ENCODE data around the gene LRMDA.

Gene LRMDA

DNA sequence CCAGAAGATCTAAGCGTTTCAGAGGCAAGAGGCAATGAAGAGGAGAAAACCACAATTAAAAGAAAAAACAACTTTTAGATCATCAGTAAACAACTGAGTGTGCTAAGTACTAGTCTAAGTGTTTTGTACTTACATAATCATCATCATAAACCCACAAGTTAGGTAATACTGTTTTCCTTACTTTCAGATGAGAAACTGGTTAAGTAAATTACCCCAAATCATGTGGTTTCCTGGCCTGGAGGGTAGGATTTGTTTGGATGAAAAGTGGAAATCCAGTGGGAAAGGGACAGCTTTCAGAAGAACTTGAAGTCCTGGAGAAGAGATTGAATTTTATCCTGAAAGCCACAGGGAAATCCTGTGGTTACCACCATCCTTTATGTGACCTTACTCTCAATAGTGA lies 463.3 kb downstream of the LRMDA start:
- no peak for DNase-seq

DNA sequence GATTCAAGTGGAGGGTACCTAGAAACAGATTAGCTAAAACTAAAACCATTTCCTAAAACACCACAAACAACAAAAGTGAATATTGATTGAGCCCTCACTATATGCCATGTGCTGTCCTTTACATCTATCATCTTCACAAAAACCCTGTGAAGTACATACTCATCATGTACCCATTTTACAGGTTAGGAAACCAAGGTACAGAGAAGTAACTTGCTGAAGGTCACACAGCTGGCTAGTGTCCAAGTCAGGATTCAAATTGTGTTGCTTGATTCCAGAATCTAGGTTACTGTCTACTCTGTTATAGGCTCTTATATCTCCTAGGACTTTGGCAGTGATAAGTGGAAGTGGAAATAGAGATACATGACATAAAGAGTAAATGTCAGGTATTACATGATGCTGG lies 463.8 kb downstream of the LRMDA start:
- DNase-seq = no peak

DNA sequence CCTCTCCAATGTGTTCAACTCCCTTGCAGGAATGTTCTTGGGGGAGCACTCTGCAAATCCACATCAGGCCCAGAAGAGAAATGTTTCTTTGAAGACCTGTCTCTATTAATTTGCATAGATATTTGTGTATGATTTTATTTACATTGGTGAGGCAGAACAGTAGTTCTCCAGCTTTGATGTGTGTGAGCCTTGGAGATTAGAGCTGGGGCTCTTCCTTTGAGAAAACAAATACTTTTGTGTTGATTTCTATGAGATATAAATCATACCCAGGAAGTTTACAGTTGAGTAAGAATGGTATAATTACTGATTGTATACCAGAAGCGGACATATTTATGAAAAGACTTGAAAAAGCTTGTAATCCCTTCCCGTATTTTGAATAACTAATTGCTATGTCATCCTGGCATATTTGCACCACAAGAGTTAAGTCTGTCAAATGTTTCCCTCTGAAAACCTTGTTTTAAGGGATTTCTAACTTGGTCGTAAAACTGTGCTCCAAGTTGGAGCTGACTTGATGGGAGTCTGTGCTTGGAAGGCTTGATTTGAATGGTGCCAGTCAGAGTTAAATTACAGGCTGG lies 468.5 kb downstream of the LRMDA start:
- no peak for DNase-seq

DNA sequence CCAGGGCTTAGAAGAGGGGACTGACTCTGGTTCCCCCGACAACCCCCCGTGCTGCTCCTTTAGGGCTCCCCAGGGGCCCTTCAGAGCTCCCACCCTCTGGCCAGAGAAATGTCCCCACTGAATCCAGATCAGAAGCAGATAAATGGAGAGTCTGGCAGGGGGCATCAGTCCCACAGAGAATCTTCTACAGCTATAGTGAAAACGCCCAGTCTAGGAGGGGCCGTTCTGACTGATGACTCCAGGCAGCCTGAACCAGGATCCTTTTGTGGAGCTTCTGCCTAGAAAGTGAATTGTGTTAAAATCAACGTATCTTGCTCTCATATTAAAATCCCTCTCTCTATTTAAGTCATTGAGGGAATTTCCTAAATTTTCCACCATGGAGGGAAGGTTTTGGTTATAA lies 471.4 kb downstream of the LRMDA start:
- DNase-seq = no peak

DNA sequence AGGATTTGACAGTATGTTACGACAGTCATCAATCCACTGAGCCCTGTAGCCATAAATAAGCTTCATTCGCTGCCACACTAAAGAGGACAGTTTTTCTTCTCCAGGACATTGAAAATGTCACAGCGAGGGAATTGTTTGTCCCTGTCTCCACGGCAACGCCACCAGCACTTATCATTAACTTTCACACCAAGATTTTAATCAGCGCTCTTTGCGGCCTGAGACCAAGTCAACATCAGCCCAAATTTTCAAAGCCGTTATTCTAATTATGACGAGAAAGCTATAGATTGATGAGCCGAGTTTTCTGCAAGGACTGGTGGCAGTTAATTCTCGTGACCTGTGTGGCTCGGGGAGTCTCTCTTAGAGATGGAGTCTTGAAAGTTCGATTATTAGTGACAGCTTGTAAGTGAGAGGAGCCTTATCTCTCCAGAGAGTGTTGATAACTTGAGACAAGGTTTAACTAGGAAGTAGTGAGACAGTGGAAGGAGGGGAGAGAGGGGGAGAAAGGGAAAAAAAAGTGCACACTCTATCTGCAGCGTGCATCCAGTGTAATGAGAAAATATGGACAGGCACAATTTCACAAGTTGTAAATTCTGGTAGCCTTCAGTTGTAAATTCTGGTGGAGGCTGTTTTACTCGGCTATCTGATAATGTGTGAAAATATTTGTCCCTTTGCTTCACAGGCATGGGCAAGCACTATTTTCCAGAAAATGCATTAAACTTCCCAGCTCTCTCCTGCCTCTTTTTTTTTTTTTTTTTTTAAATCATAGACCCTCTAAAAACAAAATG lies 473.3 kb downstream of the LRMDA start:
- DNase-seq = no peak

DNA sequence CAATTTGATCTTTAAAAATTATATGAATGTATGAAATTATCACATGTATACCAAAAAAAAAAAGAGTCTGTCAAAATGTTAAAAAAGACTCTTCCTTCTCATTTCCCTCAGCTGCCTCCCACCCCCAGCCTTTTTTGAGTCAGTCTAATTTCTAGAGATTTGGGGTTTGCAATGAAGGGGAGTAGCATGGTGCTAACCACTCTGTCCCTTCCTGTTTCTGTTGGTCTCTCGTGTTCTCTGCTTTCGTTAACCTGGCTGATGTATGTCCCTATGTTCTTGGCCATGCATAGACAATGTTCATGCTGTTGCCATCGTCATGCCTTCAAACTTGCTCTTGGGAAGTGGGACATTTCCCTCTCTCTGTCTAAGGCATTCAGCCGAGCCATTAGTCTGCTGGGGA lies 474.1 kb downstream of the LRMDA start:
- no peak for DNase-seq

DNA sequence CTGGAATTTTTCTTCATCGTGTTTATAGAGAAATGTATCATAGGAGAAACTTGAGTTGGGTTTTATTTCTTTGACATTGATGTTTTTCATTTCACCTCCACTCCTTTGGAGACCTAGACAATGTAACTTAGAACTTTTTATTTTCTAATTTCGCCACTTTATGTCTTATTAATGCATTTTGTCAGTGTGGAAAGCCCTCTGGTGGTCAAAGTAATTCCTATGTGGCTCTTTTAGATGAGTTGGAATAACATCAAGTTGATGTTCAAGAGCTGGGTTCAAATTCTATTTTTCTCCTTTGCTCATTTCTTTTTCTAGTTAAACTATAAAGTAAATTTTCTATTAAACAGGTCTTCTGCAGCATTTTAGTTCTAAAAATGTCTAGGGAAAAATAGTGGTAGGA lies 478.6 kb downstream of the LRMDA start:
- DNase-seq = no peak

DNA sequence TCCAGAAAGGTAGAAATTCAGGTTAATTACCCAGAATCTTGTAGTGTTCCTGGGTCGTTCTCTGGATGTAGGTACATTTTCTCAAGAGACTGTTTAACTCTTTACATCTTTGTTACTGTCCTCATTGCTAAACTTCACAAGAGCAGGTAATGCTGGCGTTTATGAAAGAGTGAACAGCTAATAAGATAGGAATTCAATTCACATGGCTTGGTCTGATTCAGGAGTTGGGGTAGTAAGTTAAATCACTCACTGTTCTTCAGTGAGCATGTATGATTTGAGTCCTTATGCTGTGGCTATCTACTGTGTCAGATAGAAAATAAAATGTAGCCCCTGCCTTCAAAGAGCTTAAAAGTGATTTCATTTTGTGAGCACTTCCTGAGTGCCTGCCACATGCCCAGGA lies 480.0 kb downstream of the LRMDA start:
- no peak for DNase-seq

DNA sequence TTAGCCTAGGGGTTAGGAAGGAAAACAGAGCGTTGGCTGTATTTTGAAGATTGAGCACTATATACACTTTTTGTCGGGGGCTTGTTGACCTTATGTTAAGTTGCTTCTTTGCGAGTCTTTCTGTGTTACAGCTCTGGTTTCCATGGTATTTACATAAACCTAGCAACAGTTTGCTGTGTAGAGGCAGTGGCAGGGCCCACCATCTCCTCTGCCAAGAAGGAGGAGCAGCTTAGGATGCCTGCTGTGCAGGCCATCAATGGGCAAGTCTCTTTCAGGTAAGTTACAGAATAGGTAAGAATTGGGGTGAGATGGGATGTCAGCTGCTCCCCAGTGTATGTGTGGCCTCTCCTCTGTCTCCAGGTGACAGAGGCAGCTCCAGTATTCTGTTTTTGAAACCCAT lies 485.5 kb downstream of the LRMDA start:
- DNase-seq = no peak

DNA sequence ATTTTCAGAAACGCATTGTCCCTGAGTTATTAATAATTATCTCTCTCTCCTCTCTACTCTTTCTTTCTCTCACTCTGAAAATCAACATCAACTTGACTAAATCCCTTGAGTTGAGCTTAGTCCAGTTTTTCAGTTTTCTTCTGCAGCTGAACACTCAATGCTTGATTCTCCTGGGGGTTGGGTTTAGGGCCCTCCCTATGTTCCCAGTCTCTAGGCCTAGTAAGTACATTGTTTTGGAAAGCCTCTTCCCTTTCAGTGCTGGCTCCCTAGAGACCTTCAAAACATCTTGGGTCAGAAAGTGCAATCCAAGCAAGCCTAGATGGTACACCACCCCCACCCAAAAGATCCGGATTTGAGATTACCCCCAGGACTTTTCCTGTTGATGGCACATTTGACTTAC lies 488.5 kb downstream of the LRMDA start:
- no peak for DNase-seq

DNA sequence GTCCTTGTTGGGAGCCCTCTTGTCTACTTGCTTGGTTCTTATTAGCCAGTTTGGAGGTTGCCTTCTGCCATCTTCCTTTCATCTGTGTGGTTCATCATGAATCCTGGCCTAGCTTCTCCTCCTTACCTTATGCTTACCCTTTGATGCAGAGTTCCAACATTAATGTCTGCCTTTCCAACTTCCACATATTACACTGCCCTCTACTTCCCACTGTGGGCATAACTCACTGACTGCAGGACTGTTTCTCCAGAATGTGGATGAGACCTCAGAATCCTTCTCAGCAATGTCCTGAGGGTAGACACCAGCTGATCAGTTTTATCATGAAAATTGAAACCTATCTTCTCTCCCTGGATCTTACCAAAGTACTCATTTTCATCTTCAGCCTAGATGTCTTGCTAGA lies 491.0 kb downstream of the LRMDA start:
- DNase-seq = no peak

DNA sequence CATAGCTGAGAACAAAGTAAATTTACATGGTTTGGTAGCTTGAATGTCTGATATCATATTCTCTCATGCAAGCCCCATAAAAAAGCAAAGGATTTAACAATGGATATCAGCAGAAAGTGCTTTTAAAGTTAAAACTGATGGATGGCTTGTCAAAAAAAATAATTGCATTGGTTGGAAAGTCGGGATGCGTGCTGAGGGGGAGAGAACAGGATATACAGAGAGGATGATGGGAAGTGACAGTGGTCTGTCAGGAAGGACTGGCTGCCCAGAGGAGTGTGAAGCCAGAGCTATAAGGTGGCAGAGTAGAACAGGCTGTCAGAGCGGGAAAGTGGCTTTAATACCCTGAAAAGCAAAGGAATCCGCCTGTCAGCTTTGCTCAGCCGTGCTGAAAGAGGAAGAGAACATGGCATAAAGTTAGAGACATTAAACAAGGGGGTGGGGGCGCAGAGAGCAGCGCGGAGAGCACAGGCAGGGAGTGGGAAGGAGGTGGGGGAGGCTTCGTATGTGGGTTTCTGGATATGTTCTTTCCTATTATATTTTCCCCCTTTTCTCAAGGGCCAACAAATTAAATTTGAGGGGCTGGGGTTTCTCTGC lies 493.0 kb downstream of the LRMDA start:
- no peak for DNase-seq

DNA sequence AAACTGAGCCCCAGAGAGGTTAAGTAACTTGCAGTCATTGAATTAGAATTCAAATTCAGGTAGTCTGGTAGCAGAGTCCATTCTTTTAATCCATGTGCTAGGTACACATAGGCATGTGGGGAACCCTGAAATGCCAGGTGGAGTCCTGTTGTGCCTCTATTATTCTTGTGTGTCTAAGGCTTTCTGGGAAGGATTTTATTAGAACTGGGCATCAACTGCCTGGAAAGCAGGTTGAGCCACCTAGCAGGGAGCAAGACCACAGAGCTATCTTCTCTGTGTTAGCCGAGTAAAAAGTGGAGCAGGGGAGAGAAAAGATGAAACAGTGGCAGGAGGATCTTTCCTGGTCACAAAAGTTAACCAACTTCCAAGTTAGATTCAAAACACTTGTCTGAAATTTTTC lies 494.6 kb downstream of the LRMDA start:
- no peak for DNase-seq

DNA sequence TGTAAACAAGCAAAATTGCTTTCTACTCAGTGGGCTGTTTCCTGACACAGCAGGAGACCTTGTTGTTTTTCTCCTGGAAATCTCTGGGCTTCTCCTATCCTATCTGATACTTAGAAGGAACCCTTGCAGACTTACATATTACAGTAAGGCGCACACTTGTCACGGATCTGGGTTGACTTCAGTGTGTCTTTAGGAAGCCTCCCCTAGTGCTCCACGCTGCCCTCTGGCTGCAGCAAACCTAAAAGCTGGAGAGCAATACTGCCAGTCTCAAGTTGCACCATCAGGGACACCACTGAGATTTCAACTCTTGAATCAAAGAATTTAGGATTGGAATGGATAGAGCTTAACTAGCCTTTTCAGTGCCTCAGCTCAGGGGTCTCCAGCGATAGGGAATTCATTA lies 495.3 kb downstream of the LRMDA start:
- DNase-seq = no peak

DNA sequence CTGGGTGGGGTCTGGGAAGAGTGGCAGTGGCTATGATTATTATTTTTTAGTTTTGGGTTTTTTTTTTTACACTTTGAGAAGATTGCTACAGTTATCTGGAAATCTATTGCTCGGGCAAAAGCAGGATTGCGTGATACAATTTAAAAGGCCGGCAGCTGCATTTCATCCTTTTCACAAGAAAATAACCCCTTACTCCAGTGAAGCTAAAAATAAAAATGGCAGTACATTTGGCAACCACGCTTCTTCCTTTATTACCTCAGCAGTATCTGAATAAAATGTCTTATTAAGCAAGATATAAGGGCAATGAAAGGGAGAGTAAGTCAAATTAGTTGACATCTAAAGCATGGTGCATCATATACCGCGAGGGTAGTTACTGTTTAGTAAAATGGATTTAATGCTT lies 496.8 kb downstream of the LRMDA start:
- DNase-seq = no peak

DNA sequence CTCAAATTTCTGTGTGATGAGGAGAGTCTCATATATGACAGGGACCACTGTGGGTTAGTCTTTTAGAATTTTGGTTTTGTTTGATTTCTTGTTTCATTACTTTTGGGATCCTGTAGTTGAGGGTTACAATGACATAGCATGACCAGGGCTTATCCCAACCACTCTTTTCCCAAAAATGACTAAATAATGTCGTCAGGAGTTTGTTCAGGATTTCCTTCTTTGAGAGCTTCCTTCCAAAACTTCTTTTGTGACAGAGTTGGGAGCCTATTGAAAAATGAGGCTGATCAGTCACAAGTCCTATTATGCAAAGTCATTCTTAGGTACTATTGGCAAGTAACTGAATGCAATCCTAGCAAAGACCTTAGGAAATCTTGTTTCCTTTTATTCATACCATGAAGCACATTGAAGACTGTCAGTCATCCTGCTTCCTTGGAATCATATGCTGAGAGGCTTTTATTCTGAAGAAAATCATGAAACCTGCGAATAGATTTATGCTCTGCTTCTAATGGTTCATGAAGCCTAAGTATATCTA lies 498.3 kb downstream of the LRMDA start:
- no peak for DNase-seq

DNA sequence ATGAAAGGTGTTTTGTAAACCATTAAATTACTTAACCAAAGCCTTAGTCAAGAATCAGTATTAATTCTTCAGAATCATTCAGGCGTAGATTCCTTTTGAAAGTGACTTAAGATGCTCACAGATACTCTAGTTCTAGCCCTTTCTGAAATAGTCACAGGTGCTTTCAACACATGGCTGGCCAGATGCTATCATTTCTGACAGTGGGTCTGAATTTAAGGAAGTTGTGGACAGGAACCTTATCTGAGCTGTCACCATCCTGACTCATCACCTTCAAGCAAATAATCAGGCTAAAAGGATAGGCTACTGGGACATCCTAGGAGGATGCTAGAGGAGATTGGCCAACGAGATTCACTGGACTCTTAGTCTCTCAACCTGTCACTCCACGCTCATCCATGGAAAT lies 501.5 kb downstream of the LRMDA start:
- DNase-seq = no peak

DNA sequence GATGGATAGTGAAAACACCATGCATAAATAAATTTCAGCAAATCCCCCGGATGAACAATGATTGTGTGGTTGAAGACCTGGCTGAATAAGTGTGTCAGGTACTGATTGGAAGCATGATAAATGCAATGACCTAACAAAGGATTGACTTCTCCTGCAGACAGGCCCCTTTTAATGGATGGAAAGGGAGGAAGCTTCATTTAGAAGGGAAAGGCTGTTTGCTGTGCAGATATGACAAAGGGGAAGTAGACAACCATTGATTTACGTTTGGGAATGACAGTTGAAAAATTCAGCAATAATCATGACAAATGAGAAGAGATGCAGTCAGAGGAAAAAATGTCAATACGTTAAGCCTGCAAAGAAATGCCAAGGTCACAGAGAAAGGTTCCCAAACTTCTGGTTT lies 503.8 kb downstream of the LRMDA start:
- DNase-seq = no peak

DNA sequence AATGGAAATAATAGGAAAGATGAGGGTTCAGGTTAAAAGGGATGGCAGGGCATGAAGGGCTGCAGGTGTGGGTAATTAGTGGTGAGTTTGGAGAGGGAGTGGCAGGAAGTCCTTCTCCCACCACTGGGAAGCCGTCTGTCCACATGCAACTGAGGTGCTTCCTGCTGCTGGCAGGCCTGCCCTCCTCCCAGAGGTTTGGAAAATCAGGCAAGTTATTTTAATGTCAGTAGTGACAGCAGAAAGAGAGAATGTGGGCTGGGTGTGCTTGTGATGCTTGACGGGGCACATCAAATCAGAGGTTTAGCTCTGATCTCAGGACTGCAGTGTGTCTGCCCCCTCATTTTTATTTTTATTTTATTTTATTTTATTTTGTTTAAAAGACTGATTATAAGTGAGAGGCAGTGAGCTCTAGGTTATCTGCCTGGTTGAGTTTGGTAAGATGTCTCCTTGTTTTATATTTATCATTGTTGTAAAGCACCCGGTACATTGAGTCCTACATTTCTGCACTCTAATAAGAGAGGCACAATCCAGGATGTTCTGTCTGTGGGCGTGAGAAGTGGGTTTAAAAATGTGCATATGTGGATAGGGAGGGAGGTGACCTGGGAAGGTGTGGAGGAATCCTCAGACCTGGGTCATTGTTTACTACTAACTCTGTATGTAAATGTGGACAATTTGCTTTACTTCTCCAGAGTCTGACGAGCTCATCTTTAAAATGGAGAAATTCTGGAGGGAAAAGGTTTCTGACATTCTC lies 504.4 kb downstream of the LRMDA start:
- no peak for DNase-seq

DNA sequence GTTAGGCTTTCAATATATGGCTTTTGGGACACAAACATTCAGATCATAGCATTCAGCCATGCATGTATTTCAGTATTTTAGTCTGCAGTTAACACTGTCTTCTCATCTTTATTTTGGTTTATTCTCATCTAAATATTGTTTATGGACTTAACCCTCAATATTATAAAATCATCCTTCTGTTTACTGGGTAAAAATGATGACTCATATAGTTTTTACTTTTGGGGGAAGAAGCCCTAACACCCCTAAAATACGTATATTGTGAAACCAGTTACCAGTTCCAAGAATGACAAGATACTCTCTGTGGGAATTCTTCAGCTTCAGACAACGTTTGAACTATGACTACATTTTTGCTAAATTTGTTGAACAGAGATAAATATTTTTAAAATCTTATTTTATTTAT lies 505.4 kb downstream of the LRMDA start:
- no peak for DNase-seq

DNA sequence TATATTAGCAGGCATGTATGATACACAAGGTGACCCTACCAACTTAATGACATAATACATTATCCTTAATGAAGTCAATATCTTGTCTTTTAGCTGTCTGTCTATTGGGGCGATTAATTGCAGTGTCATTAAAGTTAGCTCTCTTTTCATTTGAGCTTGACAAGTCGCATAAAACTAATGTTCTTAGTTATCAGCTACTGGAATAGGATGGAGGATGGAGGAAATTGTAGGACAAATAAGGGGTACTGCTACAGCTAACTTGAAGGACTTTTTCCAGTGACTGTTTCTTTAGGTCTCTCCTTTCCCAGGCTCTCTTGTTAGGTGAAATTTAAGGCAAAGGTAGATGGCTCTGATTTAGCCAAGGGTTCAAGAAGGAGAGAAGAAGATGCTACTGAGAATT lies 506.4 kb downstream of the LRMDA start:
- DNase-seq = no peak

DNA sequence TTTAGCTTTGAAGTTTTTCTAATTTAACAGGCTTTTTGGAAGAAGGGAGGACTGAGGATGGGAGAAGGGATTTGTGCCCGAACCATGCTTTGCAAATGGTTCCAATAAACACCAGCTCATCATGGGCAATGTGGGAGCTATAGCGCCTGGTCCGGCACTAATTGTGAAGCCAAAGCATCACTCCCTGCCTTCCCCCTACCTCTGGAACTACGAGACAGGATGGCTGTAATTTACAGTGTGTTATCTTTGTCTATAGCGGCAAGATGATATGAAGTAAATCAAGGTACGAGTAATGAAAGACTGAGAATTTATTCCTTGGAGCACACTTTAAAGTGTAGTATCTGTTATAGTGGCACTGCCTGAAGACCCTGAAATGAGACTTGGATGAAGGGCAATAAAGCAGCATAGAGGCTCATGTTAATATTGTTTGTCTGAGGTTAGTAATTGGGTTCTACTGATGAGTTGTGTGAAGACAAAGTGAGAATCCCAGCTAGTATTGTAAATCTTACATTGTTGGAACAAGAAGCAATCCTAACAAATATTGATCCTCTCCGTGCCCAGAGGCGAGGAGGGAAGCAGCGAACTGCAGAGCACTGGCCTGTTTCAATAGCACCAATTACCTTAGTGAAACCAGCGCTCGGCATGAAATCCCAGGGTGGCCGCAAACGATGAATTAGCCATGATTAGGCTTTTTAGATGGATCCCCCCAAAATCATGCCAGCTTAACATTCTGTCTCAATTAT lies 507.1 kb downstream of the LRMDA start:
- DNase-seq = no peak

DNA sequence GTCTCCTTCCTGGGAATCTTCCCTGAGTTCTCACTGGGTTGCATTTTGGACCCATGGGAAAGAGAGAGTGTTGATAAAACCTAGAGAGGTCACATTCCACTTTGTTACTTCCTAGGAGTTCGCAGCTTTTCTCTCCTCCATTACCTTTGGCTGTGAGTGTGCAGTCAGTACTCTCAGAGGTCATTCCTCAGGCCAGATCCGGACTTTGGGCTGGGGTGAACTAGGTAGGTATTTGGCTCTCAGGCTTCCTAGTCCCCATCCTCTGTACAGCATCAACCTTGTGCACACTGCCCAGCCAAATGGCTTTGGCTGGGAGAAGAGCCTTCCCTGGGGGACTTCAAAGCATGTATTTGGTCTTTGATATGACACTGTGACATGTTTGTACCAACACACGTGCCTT lies 508.1 kb downstream of the LRMDA start:
- DNase-seq = no peak

Measured in activated naive CD4-positive, alpha-beta T cell (primary cell).